H9 (cell line): ENCODE data around the gene SMIM23. TPM values are rescaled to one million over a fixed set of nuclear protein-coding genes. Genes with fewer than 3 reads are reported as not detected.

Experiments
- DNase-seq: peaks from one replicate; pipeline ENCODE4 v3.0.0-alpha.2; 2017
- H2AFZ ChIP-seq: one replicate; pipeline ENCODE4 v1.6.1; 2013; ENCODE audit warnings: mild to moderate bottlenecking, low read length, control low read depth, moderate library complexity
- H2AK5ac ChIP-seq: 2 replicates; pipeline ENCODE4 v1.6.1; 2013; ENCODE audit warnings: low read length, control low read depth, mixed read lengths; ENCODE audit not compliant: insufficient read length
- H2BK120ac ChIP-seq: one replicate; pipeline ENCODE4 v1.6.1; 2013; ENCODE audit warnings: low read depth, mild to moderate bottlenecking, low read length, control low read depth, inconsistent platforms; ENCODE audit not compliant: poor library complexity, severe bottlenecking
- H2BK12ac ChIP-seq: 2 replicates; pipeline ENCODE4 v1.6.1; 2013; ENCODE audit warnings: low read length, control low read depth, mixed read lengths, low read depth; ENCODE audit not compliant: insufficient read length
- H2BK15ac ChIP-seq: 2 replicates; pipeline ENCODE4 v1.6.1; 2013; ENCODE audit warnings: low read depth, low read length, control low read depth
- H2BK20ac ChIP-seq: one replicate; pipeline ENCODE4 v1.6.1; 2013; ENCODE audit warnings: low read depth, mild to moderate bottlenecking, low read length, control low read depth, inconsistent platforms; ENCODE audit not compliant: poor library complexity, severe bottlenecking
- H2BK5ac ChIP-seq: 2 replicates; pipeline ENCODE4 v1.6.1; 2013; ENCODE audit warnings: low read length, control low read depth, mixed read lengths; ENCODE audit not compliant: insufficient read length
- H3K14ac ChIP-seq: 2 replicates; pipeline ENCODE4 v1.6.1; 2013; ENCODE audit warnings: low read length, control low read depth; ENCODE audit not compliant: insufficient read depth
- H3K18ac ChIP-seq: 2 replicates; pipeline ENCODE4 v1.6.1; 2013; ENCODE audit warnings: low read depth, mild to moderate bottlenecking, mixed read lengths, low read length, control low read depth; ENCODE audit not compliant: insufficient read length
- H3K23ac ChIP-seq: 2 replicates; pipeline ENCODE4 v1.6.1; 2013; ENCODE audit warnings: low read length, control low read depth, mixed read lengths, low read depth; ENCODE audit not compliant: insufficient read length
- H3K23me2 ChIP-seq: 2 replicates; pipeline ENCODE4 v1.6.1; 2013; ENCODE audit warnings: low read depth, mild to moderate bottlenecking, mixed read lengths, low read length, control low read depth; ENCODE audit not compliant: insufficient read length, poor library complexity, severe bottlenecking
- H3K27ac ChIP-seq: 2 replicates; pipeline ENCODE4 v1.5.1; 2013; ENCODE audit warnings: low read length, control low read depth, mixed read lengths, low read depth; ENCODE audit not compliant: insufficient read length
- H3K27me3 ChIP-seq: 2 replicates; pipeline ENCODE4 v1.6.1; 2013; ENCODE audit warnings: low read length, control low read depth, inconsistent platforms; ENCODE audit not compliant: insufficient read depth
- H3K4ac ChIP-seq: 2 replicates; pipeline ENCODE4 v1.6.1; 2013; ENCODE audit warnings: low read depth, mild to moderate bottlenecking, control low read depth, inconsistent platforms, low read length, moderate library complexity
- H3K4me1 ChIP-seq: 2 replicates; pipeline ENCODE4 v1.6.1; 2013; ENCODE audit warnings: low read length, control low read depth, inconsistent platforms; ENCODE audit not compliant: insufficient read depth
- H3K4me2 ChIP-seq: 2 replicates; pipeline ENCODE4 v1.6.1; 2013; ENCODE audit warnings: low read length, control low read depth, mixed read lengths; ENCODE audit not compliant: insufficient read length, insufficient read depth
- H3K56ac ChIP-seq: 2 replicates; pipeline ENCODE4 v1.6.1; 2013; ENCODE audit warnings: low read depth, mild to moderate bottlenecking, mixed read lengths, low read length, control low read depth; ENCODE audit not compliant: insufficient read length
- H3K79me1 ChIP-seq: 2 replicates; pipeline ENCODE4 v1.6.1; 2013; ENCODE audit warnings: low read depth, mild to moderate bottlenecking, moderate library complexity, low read length, control low read depth, inconsistent platforms; ENCODE audit not compliant: insufficient read depth, poor library complexity, severe bottlenecking
- H3K79me2 ChIP-seq: 2 replicates; pipeline ENCODE4 v1.6.1; 2013; ENCODE audit warnings: low read length, control low read depth, inconsistent platforms; ENCODE audit not compliant: insufficient read depth
- H3K9ac ChIP-seq: 2 replicates; pipeline ENCODE4 v1.6.1; 2013; ENCODE audit warnings: low read length, control low read depth, mixed read lengths; ENCODE audit not compliant: insufficient read length; ENCODE audit errors: extremely low read depth
- H3K9me3 ChIP-seq: one replicate; pipeline ENCODE4 v1.6.1; 2013; ENCODE audit warnings: low read depth, low read length, inconsistent platforms; ENCODE audit not compliant: control insufficient read depth
- H3T11ph ChIP-seq: one replicate; pipeline ENCODE4 v1.6.1; 2013; ENCODE audit warnings: mild to moderate bottlenecking, low read length, control low read depth, inconsistent platforms
- H4K20me1 ChIP-seq: one replicate; pipeline ENCODE4 v1.6.1; 2013; ENCODE audit not compliant: control insufficient read depth, insufficient read length, insufficient read depth
- H4K5ac ChIP-seq: 2 replicates; pipeline ENCODE4 v1.6.1; 2013; ENCODE audit warnings: low read depth, mild to moderate bottlenecking, mixed read lengths, low read length, control low read depth; ENCODE audit not compliant: insufficient read length
- H4K8ac ChIP-seq: replicated peaks from 2 replicates; pipeline ENCODE4 v1.6.1; 2013; ENCODE audit warnings: low read length, control low read depth, mixed read lengths, low read depth; ENCODE audit not compliant: insufficient read length
- H4K91ac ChIP-seq: 2 replicates; pipeline ENCODE4 v1.6.1; 2013; ENCODE audit warnings: low read depth, mild to moderate bottlenecking, moderate library complexity, mixed read lengths, low read length, control low read depth; ENCODE audit not compliant: insufficient read length
- H3K27ac Mint-ChIP-seq, 3 experiments: 2 replicates in 2 of 3; 3 replicates in 1 of 3; pipeline ENCODE4 v1.8.0; 2020 to 2021; ENCODE audit warnings: mixed read lengths in 3 of 3, mild to moderate bottlenecking in 1 of 3, moderate library complexity in 1 of 3
- H3K27me3 Mint-ChIP-seq: 2 replicates; pipeline ENCODE4 v1.8.0; 2021; ENCODE audit warnings: low read depth, mild to moderate bottlenecking, moderate library complexity, mixed read lengths
- H3K36me3 Mint-ChIP-seq, 3 experiments: 2 replicates in 2 of 3; 3 replicates in 1 of 3; pipeline ENCODE4 v1.8.0; 2020 to 2021; ENCODE audit warnings: low read depth in 3 of 3, mixed read lengths in 3 of 3; ENCODE audit not compliant: insufficient read depth in 1 of 3
- H3K4me1 Mint-ChIP-seq, 2 experiments: 2 replicates each; pipeline ENCODE4 v1.8.0; 2020; ENCODE audit warnings: mixed read lengths in 2 of 2
- H3K4me3 Mint-ChIP-seq, 2 experiments: 2 replicates in 1 of 2; 3 replicates in 1 of 2; pipeline ENCODE4 v1.8.0; 2020 to 2021; ENCODE audit warnings: mild to moderate bottlenecking in 2 of 2, mixed read lengths in 2 of 2, moderate library complexity in 1 of 2
- H3K9me3 Mint-ChIP-seq, 2 experiments: 2 replicates in 1 of 2; 3 replicates in 1 of 2; pipeline ENCODE4 v1.8.0; 2020; ENCODE audit warnings: mild to moderate bottlenecking in 2 of 2, mixed read lengths in 2 of 2, moderate library complexity in 1 of 2
- CTCF ChIP-seq: fragments of 200-600 bp; sonication (generic); conservative IDR thresholded peaks from 3 replicates; pipeline ENCODE4 v1.8.0; 2021; ENCODE audit warnings: antibody characterized with exemption, mild to moderate bottlenecking
- WGBS: extraction: QIAGEN DNeasy Blood & Tissue Kit; methylation state at CpG from one replicate; pipeline ENCODE4 v1.1.7; 2013; ENCODE audit warnings: missing lambda C conversion rate, low lambda C conversion rate, mixed read lengths; ENCODE audit not compliant: insufficient read length; ENCODE audit errors: extremely low coverage; 5-methylcytosine and 5-hydroxymethylcytosine counted together
- total RNA-seq: library from RNA; stranded (reverse); gene quantifications from 2 replicates; pipeline ENCODE4 v1.2.1, GENCODE V29; 2021

Gene SMIM23
- total RNA-seq, 1 experiment from 2014 or later = not detected

- no peak for DNase-seq
- H2BK15ac ChIP-seq = no peak overlapping the region
Measured at GRCh38 chr5:171771856-171772255, 13.8 kb upstream of the SMIM23 start.

More at GRCh38 chr5:171771856-171772255, 13.8 kb upstream of the SMIM23 start:
- Histone ChIP-seq H3K4ac (no peak overlapping the region), H3K14ac (no peak overlapping the region), H2BK120ac (no peak overlapping the region), H2AFZ (no peak overlapping the region), H2BK5ac (no peak overlapping the region), H3K56ac (no peak overlapping the region), H3K27ac (no peak overlapping the region), H3K79me1 (no peaks in the 10 kb centered on the region), H4K5ac (no peak overlapping the region), H4K8ac (no peak overlapping the region), H4K91ac (no peak overlapping the region), H4K20me1 (no peaks in the 10 kb centered on the region), H3K4me1 (no peaks in the 10 kb centered on the region; the same call in 1 of the 2 replicates), H2AK5ac (no peak overlapping the region), H3K9ac (no peak overlapping the region), H3T11ph (no peak overlapping the region), H3K27me3 (no peaks in the 10 kb centered on the region), H3K4me2 (no peak overlapping the region), H3K79me2 (no peaks in the 10 kb centered on the region), H2BK20ac (no peak overlapping the region), H2BK12ac (no peak overlapping the region), H3K23ac (no peak overlapping the region), H3K23me2 (no peaks in the 10 kb centered on the region), H3K9me3 (no peaks in the 10 kb centered on the region), H3K18ac (no peak overlapping the region)
- Mint-ChIP-seq H3K4me3 (no peak overlapping the region), H3K27ac (no peak overlapping the region), H3K36me3 (peaks cover 0 to 9% (median 0%) of the 10 kb centered on the region in 3 experiments; a peak in 1 of 7 replicates), H3K4me1 (peaks cover 7 to 14% of the 10 kb centered on the region in 2 experiments), H3K27me3 (peaks cover 3% of the 10 kb centered on the region), H3K9me3 (peaks cover 10 to 12% of the 10 kb centered on the region in 2 experiments)
- no peak for TF ChIP-seq CTCF
- WGBS = no CpG with 5 or more reads among the region's 3 CpGs
